Breast epithelium (tissue), 4 donors: ENCODE data around the gene CLASP1. TPM values are rescaled to one million over a fixed set of nuclear protein-coding genes. Genes with fewer than 3 reads are reported as not detected.

Experiments used
- DNase-seq, 2 donors: peaks; one replicate each; pipeline ENCODE4 v3.0.0-alpha.2; 2019; ENCODE audit warnings: low spot score in 2 of 2
- H3K27ac ChIP-seq, 2 donors: fragments of 200-600 bp; sonication (generic) in 1 of 2; one replicate each; pipeline ENCODE4 v1.5.1; 2016 to 2019; ENCODE audit warnings: mild to moderate bottlenecking in 1 of 2
- H3K27me3 ChIP-seq, 2 donors: fragments of 200-600 bp; sonication (generic) in 1 of 2; one replicate each; pipeline versions ENCODE4 v1.5.1 to v1.6.0; 2017 to 2019; ENCODE audit warnings: control low read depth in 1 of 2, mild to moderate bottlenecking in 1 of 2
- H3K36me3 ChIP-seq: fragments of 200-600 bp; one replicate; pipeline ENCODE4 v1.5.1; 2019
- H3K4me1 ChIP-seq, 2 donors: fragments of 200-600 bp; sonication (generic); one replicate each; pipeline ENCODE4 v1.5.1; 2016 to 2019; ENCODE audit warnings: control low read depth in 1 of 2
- H3K4me3 ChIP-seq, 3 donors: fragments of 200-600 bp; sonication (generic); 1 replicate in 2 of 3; 2 replicates in 1 of 3; pipeline ENCODE4 v1.5.1; 2016 to 2019; ENCODE audit warnings: mild to moderate bottlenecking in 3 of 3, moderate library complexity in 2 of 3
- H3K9me3 ChIP-seq, 2 donors: fragments of 200-600 bp; sonication (generic) in 1 of 2; one replicate each; pipeline ENCODE4 v1.5.1; 2016 to 2019; ENCODE audit warnings: control low read depth in 1 of 2
- POLR2A ChIP-seq: fragments of 450-650 bp; IDR thresholded peaks from one replicate; pipeline ENCODE4 v1.6.1; 2016; ENCODE audit warnings: antibody characterized with exemption, mild to moderate bottlenecking, moderate library complexity
- POLR2AphosphoS5 ChIP-seq, 3 donors: sonication (generic); formaldehyde crosslinking; IDR thresholded peaks; one replicate each; pipeline ENCODE4 v1.6.1; 2017; ENCODE audit warnings: antibody characterized with exemption in 3 of 3
- intact Hi-C: fragments of 100-400 bp; cut with DNase I; formaldehyde crosslinking; loops from one replicate; pipeline ENCODE4 v1.15.1; 2023; ENCODE audit warnings: low total_unique reads
- total RNA-seq, 3 donors: library from RNA; depleted of rRNA; stranded (reverse); fragments of >200 nt; gene quantifications; one replicate each; pipeline ENCODE4 v1.1.0, GENCODE V29; 2016
- TF ChIP-seq, protein P1 (sequence below), 3 donors: fragments of 450-650 bp; IDR thresholded peaks; one replicate each; pipeline ENCODE4 v1.5.1; 2016 to 2017; ENCODE audit warnings: antibody characterized with exemption in 3 of 3, mild to moderate bottlenecking in 3 of 3, moderate library complexity in 3 of 3

CLASP1 gene
- total RNA-seq, 3 donors from 2014 or later = 80.3 to 106 (median 98.7) TPM

GRCh38 chr2:121513597-121514333, 135.5 kb downstream of the CLASP1 start:
- no peak for DNase-seq
- no peak for TF ChIP-seq POLR2AphosphoS5 (IDR thresholded peaks at IDR 0.05)
- TF ChIP-seq, protein P1, sequence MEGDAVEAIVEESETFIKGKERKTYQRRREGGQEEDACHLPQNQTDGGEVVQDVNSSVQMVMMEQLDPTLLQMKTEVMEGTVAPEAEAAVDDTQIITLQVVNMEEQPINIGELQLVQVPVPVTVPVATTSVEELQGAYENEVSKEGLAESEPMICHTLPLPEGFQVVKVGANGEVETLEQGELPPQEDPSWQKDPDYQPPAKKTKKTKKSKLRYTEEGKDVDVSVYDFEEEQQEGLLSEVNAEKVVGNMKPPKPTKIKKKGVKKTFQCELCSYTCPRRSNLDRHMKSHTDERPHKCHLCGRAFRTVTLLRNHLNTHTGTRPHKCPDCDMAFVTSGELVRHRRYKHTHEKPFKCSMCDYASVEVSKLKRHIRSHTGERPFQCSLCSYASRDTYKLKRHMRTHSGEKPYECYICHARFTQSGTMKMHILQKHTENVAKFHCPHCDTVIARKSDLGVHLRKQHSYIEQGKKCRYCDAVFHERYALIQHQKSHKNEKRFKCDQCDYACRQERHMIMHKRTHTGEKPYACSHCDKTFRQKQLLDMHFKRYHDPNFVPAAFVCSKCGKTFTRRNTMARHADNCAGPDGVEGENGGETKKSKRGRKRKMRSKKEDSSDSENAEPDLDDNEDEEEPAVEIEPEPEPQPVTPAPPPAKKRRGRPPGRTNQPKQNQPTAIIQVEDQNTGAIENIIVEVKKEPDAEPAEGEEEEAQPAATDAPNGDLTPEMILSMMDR (IDR thresholded peaks at IDR 0.05) = no peak
- TF ChIP-seq POLR2A = no peak
- H3K4me1 ChIP-seq = no peaks in the 10 kb centered on the region
- H3K9me3 ChIP-seq = no peaks in the 10 kb centered on the region
- H3K36me3 ChIP-seq = no peaks in the 10 kb centered on the region
- H3K27ac ChIP-seq = no peak overlapping the region
- H3K27me3 ChIP-seq = no peaks in the 10 kb centered on the region
- H3K4me3 ChIP-seq = no peak overlapping the region
- intact Hi-C loops = no loop called here

DNA sequence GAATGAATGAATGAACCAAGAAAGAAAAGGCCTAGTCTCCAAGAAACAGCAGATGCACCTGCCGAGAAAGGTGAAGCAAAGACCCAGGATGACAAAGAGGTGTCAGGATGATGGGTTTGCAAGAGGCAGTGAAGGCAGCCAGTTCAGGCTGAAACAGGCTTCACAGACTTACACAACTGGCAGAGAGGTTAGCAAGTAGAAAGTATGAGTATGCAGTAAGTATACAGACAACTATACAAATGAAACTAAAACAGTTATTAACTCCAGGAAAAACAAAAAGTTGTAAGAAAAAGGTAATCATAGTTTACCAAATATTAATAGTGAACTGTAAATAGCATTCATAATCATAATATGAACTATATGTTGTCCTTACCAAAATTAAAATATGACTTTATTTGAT, 138.4 kb downstream of the CLASP1 start:
- Histone ChIP-seq H3K36me3 (no peaks in the 10 kb centered on the region), H3K9me3 (no peaks in the 10 kb centered on the region), H3K4me1 (no peaks in the 10 kb centered on the region), H3K27me3 (no peaks in the 10 kb centered on the region), H3K27ac (no peak overlapping the region), H3K4me3 (no peak overlapping the region)
- no peak for DNase-seq
- intact Hi-C loops = no loop called here
- no peak for TF ChIP-seq POLR2AphosphoS5 (IDR thresholded peaks at IDR 0.05)
- TF ChIP-seq POLR2A = no peak
- TF ChIP-seq, protein P1 (IDR thresholded peaks at IDR 0.05) = no peak

DNA sequence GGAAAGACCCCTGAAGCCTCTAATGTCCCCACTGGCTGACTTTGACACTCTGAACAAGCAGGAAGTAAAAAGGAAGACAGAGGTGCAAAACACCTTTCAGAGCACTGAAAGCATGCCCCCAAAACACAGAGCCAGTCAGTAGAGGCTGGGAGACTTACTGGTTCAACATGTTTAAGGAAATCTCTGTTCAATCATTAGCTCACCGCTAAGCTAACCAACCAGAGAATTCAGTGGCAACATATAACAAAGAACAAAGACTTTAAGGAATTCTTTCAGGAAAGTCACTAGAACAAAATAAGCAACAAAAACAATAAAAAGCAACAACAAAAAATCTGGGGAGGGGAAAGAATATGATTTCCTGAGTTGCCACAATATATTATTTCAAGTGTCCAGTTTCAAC, 142.6 kb downstream of the CLASP1 start:
- TF ChIP-seq, protein P1 (IDR thresholded peaks at IDR 0.05) = no peak
- TF ChIP-seq POLR2AphosphoS5 (IDR thresholded peaks at IDR 0.05) (no peak), POLR2A (no peak)
- intact Hi-C loops = no loop called here
- no peak for DNase-seq
- Histone ChIP-seq H3K27me3 (no peaks in the 10 kb centered on the region), H3K4me3 (no peak overlapping the region), H3K27ac (no peak overlapping the region), H3K9me3 (no peaks in the 10 kb centered on the region), H3K36me3 (no peaks in the 10 kb centered on the region), H3K4me1 (no peaks in the 10 kb centered on the region)

- TF ChIP-seq, protein P1 (IDR thresholded peaks at IDR 0.05) = no peak
- TF ChIP-seq POLR2A (no peak), POLR2AphosphoS5 (IDR thresholded peaks at IDR 0.05) (no peak)
Measured at GRCh38 chr2:121505986-121506586, 143.2 kb downstream of the CLASP1 start.

GRCh38 chr2:121505005-121505404, 144.3 kb downstream of the CLASP1 start:
- Histone ChIP-seq H3K9me3 (no peaks in the 10 kb centered on the region), H3K27me3 (no peaks in the 10 kb centered on the region), H3K27ac (no peak overlapping the region), H3K4me1 (peaks cover 0 to 5% of the 10 kb centered on the region in 2 donors), H3K4me3 (no peak overlapping the region), H3K36me3 (no peaks in the 10 kb centered on the region)
- TF ChIP-seq, protein P1 (IDR thresholded peaks at IDR 0.05) = no peak
- TF ChIP-seq POLR2AphosphoS5 (IDR thresholded peaks at IDR 0.05) (no peak), POLR2A (no peak)
- intact Hi-C loops = no loop called here
- DNase-seq = no peak

More at GRCh38 chr2:121505986-121506586, 143.2 kb downstream of the CLASP1 start:
- Histone ChIP-seq H3K36me3 (no peaks in the 10 kb centered on the region), H3K27ac (no peak overlapping the region), H3K9me3 (no peaks in the 10 kb centered on the region), H3K4me3 (no peak overlapping the region), H3K4me1 (peaks cover 0 to under 1% of the 10 kb centered on the region in 2 donors), H3K27me3 (no peaks in the 10 kb centered on the region)
- intact Hi-C loops = no loop called here
- no peak for DNase-seq
